ENCODE results near the gene ADORA2B.

DNA sequence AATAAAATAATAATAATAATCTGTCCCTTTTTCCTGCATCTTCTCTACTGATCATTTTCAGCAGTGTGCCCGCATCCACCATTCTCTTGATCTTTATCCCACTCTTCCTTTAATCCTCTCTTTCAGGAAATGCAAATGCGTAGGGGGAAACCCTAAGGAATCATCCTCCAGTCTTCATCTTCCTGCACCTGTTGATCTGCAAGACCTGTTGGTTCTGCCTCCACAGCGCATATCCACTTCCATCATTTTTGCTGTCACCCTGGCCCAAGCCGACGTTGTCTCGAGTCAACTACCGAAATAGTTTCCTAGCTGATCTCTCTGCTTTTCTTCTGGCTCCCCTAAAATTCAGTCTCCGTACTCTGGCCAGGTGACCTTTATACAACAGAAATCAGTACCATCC is 24.5 kb downstream of the ADORA2B start:
- TF ChIP-seq ISL1 (CRISPR knock-in tag; IDR thresholded peaks at IDR 0.05), result no peak
- TF ChIP-seq, protein P1, sequence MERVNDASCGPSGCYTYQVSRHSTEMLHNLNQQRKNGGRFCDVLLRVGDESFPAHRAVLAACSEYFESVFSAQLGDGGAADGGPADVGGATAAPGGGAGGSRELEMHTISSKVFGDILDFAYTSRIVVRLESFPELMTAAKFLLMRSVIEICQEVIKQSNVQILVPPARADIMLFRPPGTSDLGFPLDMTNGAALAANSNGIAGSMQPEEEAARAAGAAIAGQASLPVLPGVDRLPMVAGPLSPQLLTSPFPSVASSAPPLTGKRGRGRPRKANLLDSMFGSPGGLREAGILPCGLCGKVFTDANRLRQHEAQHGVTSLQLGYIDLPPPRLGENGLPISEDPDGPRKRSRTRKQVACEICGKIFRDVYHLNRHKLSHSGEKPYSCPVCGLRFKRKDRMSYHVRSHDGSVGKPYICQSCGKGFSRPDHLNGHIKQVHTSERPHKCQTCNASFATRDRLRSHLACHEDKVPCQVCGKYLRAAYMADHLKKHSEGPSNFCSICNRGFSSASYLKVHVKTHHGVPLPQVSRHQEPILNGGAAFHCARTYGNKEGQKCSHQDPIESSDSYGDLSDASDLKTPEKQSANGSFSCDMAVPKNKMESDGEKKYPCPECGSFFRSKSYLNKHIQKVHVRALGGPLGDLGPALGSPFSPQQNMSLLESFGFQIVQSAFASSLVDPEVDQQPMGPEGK (CRISPR knock-in tag; IDR thresholded peaks at IDR 0.05; ENCODE audit: borderline replicate concordance), result no peak
- no peak for TF ChIP-seq GLIS3 (CRISPR knock-in tag; IDR thresholded peaks at IDR 0.05)
- TF ChIP-seq PPARA (CRISPR knock-in tag; IDR thresholded peaks at IDR 0.05; ENCODE audit: borderline replicate concordance), result no peak
- no peak for TF ChIP-seq ARNTL (CRISPR knock-in tag; IDR thresholded peaks at IDR 0.05; ENCODE audit: borderline replicate concordance, low read depth)
